Osteocyte (in vitro differentiated cells): Measurements from ENCODE around the gene NOX4. TPM values are rescaled to one million over a fixed set of nuclear protein-coding genes. Genes with fewer than 3 reads are reported as not detected.
A peak's percentile ranks its signal among the peaks of the same experiment; 100 is the strongest.
"Not testable (repeated sequence)": the region's sequence is repeated elsewhere in the genome, so short reads cannot be mapped to it uniquely, and the experiment has no call there.

Experiments used
- DNase-seq: peaks from one replicate; pipeline ENCODE4 v3.0.0; 2021; ENCODE audit warnings: mixed read lengths; ENCODE audit not compliant: unreplicated experiment; ENCODE audit errors: extremely low spot score
- H3K27ac Mint-ChIP-seq: one replicate; pipeline ENCODE4 v1.8.0; 2021; ENCODE audit warnings: mild to moderate bottlenecking, mixed read lengths; ENCODE audit not compliant: unreplicated experiment
- H3K27me3 Mint-ChIP-seq: one replicate; pipeline ENCODE4 v1.8.0; 2021; ENCODE audit warnings: mixed read lengths; ENCODE audit not compliant: unreplicated experiment
- H3K36me3 Mint-ChIP-seq: one replicate; pipeline ENCODE4 v1.8.0; 2021; ENCODE audit warnings: mixed read lengths; ENCODE audit not compliant: unreplicated experiment
- H3K4me1 Mint-ChIP-seq: one replicate; pipeline ENCODE4 v1.8.0; 2021; ENCODE audit warnings: mixed read lengths; ENCODE audit not compliant: unreplicated experiment
- H3K4me3 Mint-ChIP-seq: one replicate; pipeline ENCODE4 v1.8.0; 2021; ENCODE audit warnings: mild to moderate bottlenecking, moderate library complexity, mixed read lengths; ENCODE audit not compliant: unreplicated experiment
- H3K9me3 Mint-ChIP-seq: one replicate; pipeline ENCODE4 v1.8.0; 2021; ENCODE audit warnings: mixed read lengths; ENCODE audit not compliant: unreplicated experiment
- CTCF ChIP-seq: fragments of 200-600 bp; sonication (generic); IDR thresholded peaks from 2 replicates; pipeline ENCODE4 v1.5.0; 2021; ENCODE audit warnings: antibody characterized with exemption, mild to moderate bottlenecking, moderate library complexity
- total RNA-seq: library from RNA; stranded (reverse); gene quantifications from 2 replicates; pipeline ENCODE4 v1.2.1, GENCODE V29; 2021

The NOX4 gene
- total RNA-seq, 1 donor from 2014 or later: 19.6 TPM

DNA sequence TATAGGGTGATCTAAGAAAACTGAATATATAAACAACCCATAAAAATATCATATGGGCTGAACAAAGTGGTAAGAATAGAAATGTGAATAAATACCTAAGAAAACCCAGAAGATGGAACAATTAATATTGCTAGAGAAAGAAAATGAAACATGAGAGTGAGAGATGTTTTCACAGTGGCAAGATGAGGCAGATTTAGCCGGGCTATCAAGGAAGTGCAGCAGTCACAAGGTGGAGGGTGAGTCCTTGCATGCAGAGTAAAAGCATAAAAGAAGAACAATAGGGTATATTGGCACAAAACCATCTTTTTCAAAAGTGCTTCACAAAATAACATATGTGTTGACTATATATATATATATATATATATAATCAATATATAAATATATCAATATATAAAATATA, 49.6 kb downstream of the NOX4 start:
- Mint-ChIP-seq H3K27me3 (no peaks in the 10 kb centered on the region), H3K9me3 (peaks cover 6% of the 10 kb centered on the region), H3K36me3 (peaks cover 39% of the 10 kb centered on the region), H3K4me3 (no peak overlapping the region), H3K4me1 (peaks cover 10% of the 10 kb centered on the region), H3K27ac (no peak overlapping the region)
- DNase-seq: no peak
- no peak for TF ChIP-seq CTCF

GRCh38 chr11:89437317-89437716, 53.9 kb downstream of the NOX4 start:
- Mint-ChIP-seq H3K36me3 (peaks cover 16% of the 10 kb centered on the region), H3K9me3 (no peaks in the 10 kb centered on the region), H3K27ac (no peak overlapping the region), H3K4me3 (no peak overlapping the region), H3K27me3 (no peaks in the 10 kb centered on the region), H3K4me1 (peaks cover 25% of the 10 kb centered on the region)
- TF ChIP-seq CTCF: no peak
- no peak for DNase-seq

- Mint-ChIP-seq H3K9me3 (no peaks in the 10 kb centered on the region), H3K4me3 (no peak overlapping the region), H3K27me3 (no peaks in the 10 kb centered on the region), H3K27ac (peak overlapping the region; percentile 75), H3K36me3 (peaks cover 11% of the 10 kb centered on the region), H3K4me1 (peaks cover 20% of the 10 kb centered on the region)
- TF ChIP-seq CTCF: no peak
- DNase-seq: no peak
Observed at GRCh38 chr11:89436071-89436470, 55.1 kb downstream of the NOX4 start.

GRCh38 chr11:89433278-89433677, 57.9 kb downstream of the NOX4 start:
- Mint-ChIP-seq H3K27me3 (no peaks in the 10 kb centered on the region), H3K4me3 (no peak overlapping the region), H3K4me1 (peaks cover 18% of the 10 kb centered on the region), H3K9me3 (no peaks in the 10 kb centered on the region), H3K36me3 (peaks cover 16% of the 10 kb centered on the region), H3K27ac (peak overlapping the region; percentile 66)
- TF ChIP-seq CTCF: no peak
- DNase-seq: no peak

GRCh38 chr11:89432182-89432581, 59.0 kb downstream of the NOX4 start:
- DNase-seq, H3K9me3 Mint-ChIP-seq, H3K27me3 Mint-ChIP-seq, H3K27ac Mint-ChIP-seq, H3K4me3 Mint-ChIP-seq: not testable (repeated sequence)
- peaks cover 22% of the 10 kb centered on the region for H3K36me3 Mint-ChIP-seq
- H3K4me1 Mint-ChIP-seq: peaks cover 18% of the 10 kb centered on the region

DNA sequence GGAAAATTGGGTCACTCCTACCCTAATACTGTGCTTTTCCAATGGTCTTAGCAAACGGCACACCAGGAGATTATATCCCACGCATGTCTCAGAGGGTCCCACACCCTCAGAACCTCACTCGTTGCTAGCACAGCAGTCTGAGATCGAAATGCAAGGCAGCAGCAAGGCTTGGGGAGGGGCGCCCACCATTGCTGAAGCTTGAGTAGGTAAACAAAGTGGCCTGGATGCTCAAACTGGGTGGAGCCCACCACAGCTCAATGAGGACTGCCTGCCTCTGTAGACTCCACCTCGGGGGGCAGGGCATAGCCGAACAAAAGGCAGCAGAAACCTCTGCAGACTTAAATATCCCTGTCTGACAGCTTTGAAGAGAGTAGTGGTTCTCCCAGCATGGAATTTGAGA, 64.7 kb downstream of the NOX4 start:
- peaks cover 33% of the 10 kb centered on the region for H3K36me3 Mint-ChIP-seq

More for the DNA sequence above, 64.7 kb downstream of the NOX4 start:
- not testable (repeated sequence) for H3K27me3 Mint-ChIP-seq, H3K4me3 Mint-ChIP-seq, H3K9me3 Mint-ChIP-seq, H3K27ac Mint-ChIP-seq, H3K4me1 Mint-ChIP-seq, DNase-seq
